Heart right ventricle (tissue), 16 donors: ENCODE measurements around the gene TMEM198. TPM values are rescaled to one million over a fixed set of nuclear protein-coding genes. Genes with fewer than 3 reads are reported as not detected.
A peak's percentile ranks its signal among the peaks of the same experiment; 100 is the strongest.

ENCODE experiments used
- ATAC-seq, 8 donors: fragments of 200-7000 bp; cut with Tn5 transposase; one replicate each; pipeline ENCODE4 v1.9.1; 2020; ENCODE audit warnings: mild to moderate bottlenecking in 8 of 8, moderate library complexity in 8 of 8, moderate number of reproducible peaks in 1 of 8
- DNase-seq, 2 donors: peaks; one replicate each; pipeline ENCODE4 v3.0.0-alpha.2; 2020
- H3K27ac ChIP-seq, 10 donors: fragments of 200-600 bp; sonication (generic) in 2 of 10; one replicate each; pipeline versions ENCODE4 v1.5.0 to v1.8.0; 2020 to 2022; ENCODE audit warnings: mild to moderate bottlenecking in 3 of 10
- H3K27me3 ChIP-seq, 7 donors: fragments of 200-600 bp; one replicate each; pipeline ENCODE4 v1.8.0; 2021 to 2022; ENCODE audit warnings: mild to moderate bottlenecking in 2 of 7
- H3K36me3 ChIP-seq, 9 donors: fragments of 200-600 bp; sonication (generic) in 1 of 9; one replicate each; pipeline versions ENCODE4 v1.5.0 to v1.8.0; 2020 to 2022; ENCODE audit warnings: mild to moderate bottlenecking in 2 of 9
- H3K4me1 ChIP-seq, 9 donors: fragments of 200-600 bp; sonication (generic) in 1 of 9; one replicate each; pipeline versions ENCODE4 v1.5.0 to v1.8.0; 2020 to 2022; ENCODE audit warnings: mild to moderate bottlenecking in 4 of 9
- H3K4me3 ChIP-seq, 10 donors: fragments of 200-600 bp; sonication (generic) in 2 of 10; one replicate each; pipeline versions ENCODE4 v1.5.0 to v1.8.0; 2020 to 2022; ENCODE audit warnings: mild to moderate bottlenecking in 7 of 10, moderate library complexity in 2 of 10
- H3K9me3 ChIP-seq, 11 donors: fragments of 200-600 bp in 10 of 11; sonication (generic) in 2 of 11; one replicate each; pipeline versions ENCODE4 v1.5.0 to v1.8.0; 2013 to 2022; ENCODE audit warnings: mild to moderate bottlenecking in 2 of 11, control low read depth in 1 of 11, moderate library complexity in 1 of 11
- CTCF ChIP-seq, 9 donors: fragments of 200-600 bp; sonication (generic) in 2 of 9; IDR thresholded peaks; one replicate each; pipeline versions ENCODE4 v1.5.0 to v1.8.0; 2021 to 2022; ENCODE audit warnings: antibody characterized with exemption in 9 of 9, mild to moderate bottlenecking in 5 of 9, moderate library complexity in 1 of 9
- WGBS, 2 donors: extraction: QIAGEN DNeasy Blood & Tissue Kit; methylation state at CpG; one replicate each; pipeline ENCODE4 v1.1.7; 2013; ENCODE audit warnings: inconsistent platforms in 1 of 2; 5-methylcytosine and 5-hydroxymethylcytosine counted together
- intact Hi-C, 10 donors: fragments of 100-400 bp; cut with DNase I; formaldehyde crosslinking; loops; one replicate each; pipeline versions ENCODE4 v1.11.1 to v1.14.2; 2022
- microRNA-seq, 2 donors: library from miRNA; unstranded; fragments of <30 nt; microRNA quantifications; one replicate each; pipeline ENCODE4 v1.2.0, GENCODE V29; 2021
- polyA plus RNA-seq, 2 donors: library from polyadenylated mRNA; stranded (reverse); fragments of 200-250 nt; gene quantifications; one replicate each; pipeline ENCODE4 v1.2.3, GENCODE V29; 2013
- total RNA-seq, 10 donors: library from RNA; stranded (reverse); fragmentation: NEBNext Ultra II Directional in 3 of 10; extraction: Animal tissue kit (Norgen Biotek cat#: 25700) in 3 of 10; gene quantifications; one replicate each; pipeline versions ENCODE4 v1.2.1 to v1.2.4, GENCODE V29; 2021 to 2023
- donor health status: Arrhythmogenic right ventricular cardiomyopathy.
- donor health status: ischemic (EF 13 %, LVEDD 7.1; RV severe dilation, severe dysfunction).
- donor health status: healthy with polysubstance abuse.
- donor health status: DM: no; HTN: yes; CAD: no.
- donor health status: DM: no; HTN: no; CAD: no.
- donor health status: ischemic (EF 25% LVEDD 6.9; RV normal size, moderate dysfunction).
- donor health status: ischemic (EF 25% LVEDD 5.7; RV mildly dilated, moderate dysfunction).
- donor health status: healthy.
- donor health status: DM: yes; HTN: yes; CAD: no.
- donor health status: Ischemic cardiomyopathy.
- donor health status: ischemic (EF 35%, LVEDD 5.7; RV mildly dilated, moderate dysfunction).
- donor health status: nonischemic (EF 11% LVEDD 7.7; RV severe dilation, severe dysfunction).
- donor health status: DM: yes; HTN: yes; CAD: no.
- donor health status: PGD.
- donor health status: ischemic (EF 29% LVEDD 5.4; RV normal size, mild dysfunction).
- donor health status: nonischemic (EF 23%, LVEDD 6.1; RV moderate dilation, normal function).

The TMEM198 gene
- total and polyA plus RNA-seq, 12 donors = 0.59 to 10.7 (median 1.9) TPM

DNA sequence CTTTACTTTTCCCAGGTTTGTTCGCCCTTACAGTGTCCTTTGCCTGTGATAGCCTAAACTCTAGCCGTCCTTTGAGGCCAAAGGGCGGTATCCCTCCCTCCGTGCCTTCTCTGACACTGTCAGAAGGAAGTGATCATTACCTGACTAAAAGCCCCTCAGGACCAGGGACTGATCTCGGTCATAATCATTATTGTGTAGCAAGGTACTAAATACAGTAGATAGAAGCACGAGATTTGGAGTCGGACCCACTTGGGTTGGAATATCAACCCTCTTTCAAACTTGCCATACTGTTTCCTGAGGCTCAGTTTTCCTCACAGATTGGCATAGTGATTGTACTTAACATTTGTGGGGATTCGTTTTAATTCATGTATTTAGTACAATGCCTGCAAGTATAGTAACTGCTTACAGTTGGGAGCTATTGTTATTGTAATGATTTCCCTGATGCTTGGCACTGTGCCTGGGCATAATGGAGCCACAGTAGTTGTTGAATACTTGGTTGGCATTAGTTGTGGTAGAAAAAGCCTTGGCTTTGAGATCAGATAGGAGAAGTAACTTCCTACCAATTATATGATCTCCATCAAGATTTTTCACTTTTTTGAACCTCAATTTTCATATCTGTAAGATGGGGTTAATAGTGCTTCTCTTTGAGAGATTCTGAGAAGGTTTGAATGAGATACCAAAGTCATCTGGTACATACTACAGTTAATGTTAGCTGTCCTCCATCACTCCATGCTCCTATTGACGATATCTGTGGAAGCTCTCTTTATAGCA is 54.7 kb downstream of the TMEM198 start:
- H3K4me1 ChIP-seq = peaks cover 0 to 25% (median 10%) of the 10 kb centered on the region in 9 donors
- peaks cover 0 to 30% (median 13%) of the 10 kb centered on the region in 9 donors for H3K36me3 ChIP-seq
- 26 to 27% methylated on average over 9 of the region's 9 CpGs for WGBS, 2 donors
- peak overlapping the region; percentile 46 to 80 (median 70) for H3K4me3 ChIP-seq
- H3K27ac ChIP-seq = peak overlapping the region; percentile 87 to 97 (median 94)
- H3K27me3 ChIP-seq = no peaks in the 10 kb centered on the region
- no peak for DNase-seq
- intact Hi-C loops = loop anchor here in 4 of 10 donors (1.0 to 5.0 kb wide), 5 partner anchors 44 to 210 kb away; partner anchors contain the start of genes CHPF (in 1 of the 4) and TMEM198 (in 1 of the 4)
- no peak for ATAC-seq
- H3K9me3 ChIP-seq = no peaks in the 10 kb centered on the region
- TF ChIP-seq CTCF (IDR thresholded peaks at IDR 0.05) = no peak

Small RNA genes within 50 kb of the gene (microRNA-seq; reads per million reads assigned to microRNA genes)
- 2.0 to 5.4 reads per million in 2 donors for gene MIR3132

Other genes with a start within 250 kb of the TMEM198 start
- under 1 TPM in 6 of 10 donors, not detected in 4; 0.26 to 0.51 (median 0.31) TPM for gene PTPRN, start 234.6 kb upstream of the TMEM198 start, total RNA-seq
- gene PTPRN, start 234.6 kb upstream of the TMEM198 start, polyA plus RNA-seq = under 1 TPM in 1 of 2 donors, not detected in 1; 0.09 TPM
- gene RESP18, start 211.3 kb upstream of the TMEM198 start, total RNA-seq = not detected
- gene RESP18, start 211.3 kb upstream of the TMEM198 start, polyA plus RNA-seq = not detected
- 100 to 1,000 TPM in 1 of 10 donors, 10 to 100 TPM in 9; 56.1 to 110 (median 74.0) TPM for gene DNPEP, start 156.1 kb upstream of the TMEM198 start, total RNA-seq
- 10 to 100 TPM; 56.3 to 68.5 TPM for gene DNPEP, start 156.1 kb upstream of the TMEM198 start, polyA plus RNA-seq
- over 10,000 TPM; 12,560 to 18,019 (median 15,816) TPM for gene DES, start 125.7 kb upstream of the TMEM198 start, total RNA-seq
- over 10,000 TPM; 13,697 to 18,010 TPM for gene DES, start 125.7 kb upstream of the TMEM198 start, polyA plus RNA-seq
- 100 to 1,000 TPM in 9 of 10 donors, 10 to 100 TPM in 1; 97.2 to 151 (median 120) TPM for gene SPEG, start 109.2 kb upstream of the TMEM198 start, total RNA-seq
- 100 to 1,000 TPM in 1 of 2 donors, 10 to 100 TPM in 1; 62.9 to 130 TPM for gene SPEG, start 109.2 kb upstream of the TMEM198 start, polyA plus RNA-seq
- 10 to 100 TPM; 15.8 to 29.4 (median 21.0) TPM for gene GMPPA, start 45.1 kb upstream of the TMEM198 start, total RNA-seq
- 10 to 100 TPM; 28.2 to 48.6 TPM for gene GMPPA, start 45.1 kb upstream of the TMEM198 start, polyA plus RNA-seq
- under 1 TPM in 5 of 10 donors, not detected in 5; 0.15 to 0.43 (median 0.20) TPM for gene ASIC4, start 29.5 kb upstream of the TMEM198 start, total RNA-seq
- gene ASIC4, start 29.5 kb upstream of the TMEM198 start, polyA plus RNA-seq = not detected
- gene CHPF, start 219 bp upstream of the TMEM198 start, total RNA-seq = 100 to 1,000 TPM in 4 of 10 donors, 10 to 100 TPM in 6; 66.5 to 166 (median 95.9) TPM
- 100 to 1,000 TPM in 1 of 2 donors, 10 to 100 TPM in 1; 76.9 to 221 TPM for gene CHPF, start 219 bp upstream of the TMEM198 start, polyA plus RNA-seq
- 100 to 1,000 TPM; 161 to 277 (median 171) TPM for gene OBSL1, start 27.5 kb downstream of the TMEM198 start, total RNA-seq
- gene OBSL1, start 27.5 kb downstream of the TMEM198 start, polyA plus RNA-seq = 100 to 1,000 TPM; 108 to 310 TPM
- gene INHA, start 28.3 kb downstream of the TMEM198 start, total RNA-seq = 1 to 10 TPM; 1.1 to 4.2 (median 2.5) TPM
- gene INHA, start 28.3 kb downstream of the TMEM198 start, polyA plus RNA-seq = 10 to 100 TPM in 1 of 2 donors, 1 to 10 TPM in 1; 4.0 to 22.1 TPM
- gene STK11IP, start 53.8 kb downstream of the TMEM198 start, total RNA-seq = 10 to 100 TPM in 8 of 10 donors, 1 to 10 TPM in 2; 7.2 to 18.2 (median 12.9) TPM
- 10 to 100 TPM; 15.4 to 27.4 TPM for gene STK11IP, start 53.8 kb downstream of the TMEM198 start, polyA plus RNA-seq
- 100 to 1,000 TPM; 339 to 671 (median 422) TPM for gene SLC4A3, start 83.6 kb downstream of the TMEM198 start, total RNA-seq
- 100 to 1,000 TPM; 197 to 341 TPM for gene SLC4A3, start 83.6 kb downstream of the TMEM198 start, polyA plus RNA-seq